CD1c-positive myeloid dendritic cell (primary cell): ENCODE results near the gene PAK1IP1.
"Not testable (repeated sequence)": the region's sequence is repeated elsewhere in the genome, so short reads cannot be mapped to it uniquely, and the experiment has no call there.

ENCODE experiments used
- DNase-seq: peaks from one replicate; pipeline ENCODE4 v3.0.0-alpha.2; 2016; ENCODE audit errors: extremely low spot score

The PAK1IP1 gene

DNA sequence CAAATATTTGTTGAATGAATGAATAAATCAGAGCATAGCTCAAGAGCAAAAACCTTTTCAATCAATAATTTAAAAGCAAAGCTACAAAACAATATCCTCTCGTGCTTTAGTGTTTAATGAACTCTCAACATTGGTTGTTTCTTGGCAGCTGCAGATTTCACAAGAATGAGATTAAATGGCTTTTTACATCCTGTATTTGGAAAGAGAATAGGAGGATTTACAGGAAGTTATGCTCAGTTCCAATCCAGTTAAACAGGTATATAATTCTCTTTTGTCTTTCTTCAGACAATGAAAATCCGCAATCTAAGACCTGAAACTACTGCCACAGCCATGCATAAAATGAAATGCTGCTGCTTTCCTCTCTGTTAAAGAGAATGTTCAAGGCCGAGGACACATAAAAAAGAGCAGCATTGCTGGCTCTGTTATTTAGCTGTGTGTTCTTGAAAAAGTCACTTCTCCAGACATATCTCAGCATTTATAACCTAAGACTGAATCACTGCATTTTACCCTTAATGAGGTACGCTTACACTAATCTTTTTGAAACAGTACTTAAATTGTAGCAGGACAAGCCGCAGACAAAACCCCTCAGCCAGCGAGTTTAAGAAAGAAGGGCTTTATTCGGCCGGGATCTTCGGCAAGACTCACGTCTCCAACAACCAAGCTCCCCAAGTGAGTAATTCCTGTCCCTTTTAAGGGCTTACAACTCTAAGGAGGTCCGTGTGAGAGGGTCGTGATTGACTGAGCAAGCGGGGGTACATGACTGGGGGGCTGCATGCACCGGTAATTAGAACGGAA is 3.9 kb upstream of the PAK1IP1 start:
- no peak for DNase-seq

- DNase-seq, result no peak
Observed at GRCh38 chr6:10692965-10693538, 1.7 kb upstream of the PAK1IP1 start.

GRCh38 chr6:10695086-10695657 is 400 bp downstream of the PAK1IP1 start:
- peak; percentile 3 for DNase-seq

- DNase-seq, result no peak
Observed at GRCh38 chr6:10696655-10697054, 1.9 kb downstream of the PAK1IP1 start.

- no peak for DNase-seq
Observed at GRCh38 chr6:10713962-10714361, 19.2 kb downstream of the PAK1IP1 start.

DNA sequence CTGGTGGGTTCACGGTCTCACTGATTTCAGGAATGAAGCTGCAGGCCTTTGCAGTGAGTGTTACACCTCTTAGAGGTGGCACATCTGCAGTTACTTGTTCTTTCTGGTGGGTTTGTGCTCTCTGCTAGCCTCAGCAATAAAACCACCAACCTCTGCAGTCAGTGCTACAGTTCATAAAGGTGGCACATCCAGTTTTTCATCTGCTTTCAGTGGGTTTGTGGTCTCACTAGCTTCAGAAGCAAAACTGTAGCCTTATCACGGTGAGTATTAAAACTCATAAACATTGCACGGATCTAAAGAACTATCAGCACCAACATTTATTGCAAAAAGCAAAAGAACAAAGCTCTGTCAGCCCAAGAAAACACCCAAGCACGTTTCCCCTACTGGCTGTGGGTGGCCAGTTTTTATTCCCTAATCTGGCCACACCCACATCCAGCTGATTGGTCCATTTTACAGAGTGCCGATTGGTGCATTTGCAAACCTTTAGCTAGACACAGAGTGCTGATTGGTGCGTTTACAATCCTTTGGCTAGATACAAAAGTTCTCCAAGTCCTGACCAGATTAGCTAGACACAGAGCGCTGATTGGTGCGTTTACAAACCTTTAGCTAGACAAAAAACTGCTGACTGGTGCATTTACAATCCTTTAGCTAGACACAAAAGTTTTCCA is 24.7 kb downstream of the PAK1IP1 start:
- peak; percentile 53 for DNase-seq

- DNase-seq, result no peak
Observed at GRCh38 chr6:10719964-10720264, 25.1 kb downstream of the PAK1IP1 start.

GRCh38 chr6:10720265-10720959 is 25.6 kb downstream of the PAK1IP1 start:
- DNase-seq, result peak; percentile 55

DNA sequence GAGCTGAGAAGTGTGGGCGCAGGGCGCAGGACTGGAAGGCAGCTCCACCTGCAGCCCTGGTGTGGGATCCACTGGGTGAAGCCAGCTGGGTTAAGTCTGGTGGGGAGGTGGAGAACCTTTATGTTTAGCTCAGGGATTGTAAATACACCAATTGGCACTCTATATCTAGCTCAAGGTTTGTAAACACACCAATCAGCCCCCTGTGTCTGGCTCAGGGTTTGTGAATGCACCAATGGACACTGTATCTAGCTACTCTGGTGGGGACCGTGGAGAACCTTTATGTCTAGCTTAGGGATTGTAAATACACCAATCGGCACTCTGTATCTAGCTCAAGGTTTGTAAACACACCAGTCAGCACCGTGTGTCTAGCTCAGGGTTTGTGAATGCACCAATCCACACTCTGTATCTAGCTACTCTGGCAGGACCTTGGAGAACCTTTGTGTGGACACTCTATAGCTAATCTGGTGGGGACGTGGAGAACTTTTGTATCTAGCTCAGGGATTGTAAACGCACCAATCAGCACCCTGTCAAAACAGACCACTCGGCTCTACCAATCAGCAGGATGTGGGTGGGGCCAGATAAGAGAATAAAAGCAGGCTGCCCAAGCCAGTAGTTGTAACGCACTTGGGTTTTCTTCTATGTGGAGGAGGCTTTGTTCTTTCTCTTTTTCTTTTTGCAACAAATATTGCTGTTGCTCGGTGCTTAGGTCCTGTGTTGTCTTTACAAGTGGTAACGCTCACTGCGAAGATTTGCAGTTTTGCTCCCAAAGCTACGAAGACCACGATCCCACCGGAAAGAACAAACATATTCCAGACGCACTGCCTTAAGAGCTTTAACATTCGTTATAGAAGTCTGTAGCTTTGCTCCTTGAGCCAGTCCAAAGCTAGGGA is 26.4 kb downstream of the PAK1IP1 start:
- DNase-seq, result not testable (repeated sequence)

GRCh38 chr6:10721850-10722569 is 27.2 kb downstream of the PAK1IP1 start:
- no peak for DNase-seq

- DNase-seq, result no peak
Observed at GRCh38 chr6:10722570-10722819, 27.7 kb downstream of the PAK1IP1 start.

- DNase-seq, result peak; percentile 95
Observed at GRCh38 chr6:10722820-10723566, 28.2 kb downstream of the PAK1IP1 start, which contains the start of gene TMEM14C. TMEM14C (plus strand) TSS chr6:10723070; CDS start chr6:10724614, 1,544 bp downstream.

DNA sequence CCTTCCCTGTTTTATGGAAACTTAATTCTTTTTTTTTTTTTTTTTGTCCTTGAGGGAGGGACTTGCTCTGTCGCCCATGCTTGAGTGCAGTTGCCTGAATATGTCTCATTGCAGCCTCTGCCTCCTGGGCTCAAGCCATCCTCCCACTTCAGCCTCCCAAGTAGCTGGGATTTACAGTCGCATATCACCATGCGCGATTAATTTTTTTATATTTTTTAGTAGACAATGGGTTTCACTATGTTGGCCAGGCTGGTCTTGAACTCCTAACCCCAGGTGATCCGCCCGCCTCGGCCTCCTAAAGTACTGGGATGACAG is 28.8 kb downstream of the PAK1IP1 start:
- DNase-seq, result no peak

DNA sequence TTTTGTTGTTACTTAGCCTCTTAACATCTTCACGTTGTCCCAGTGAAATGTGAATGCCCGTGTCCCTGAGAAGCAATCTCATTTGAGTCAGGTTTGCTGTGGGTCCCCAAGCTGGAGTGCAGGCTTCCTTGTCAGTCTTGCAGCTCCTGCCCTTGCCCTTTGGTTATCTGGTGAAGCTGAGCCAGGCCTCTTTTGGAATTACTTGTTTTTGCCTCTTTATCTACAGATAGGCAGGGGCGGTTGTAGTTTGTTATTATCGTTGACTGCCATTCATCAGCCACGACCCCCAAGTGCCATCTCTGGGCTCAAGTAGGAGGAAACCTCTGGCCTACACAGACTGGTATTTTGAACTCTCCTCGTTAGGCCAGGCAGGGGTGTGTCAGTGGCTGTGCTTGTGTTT is 30.3 kb downstream of the PAK1IP1 start:
- no peak for DNase-seq

DNA sequence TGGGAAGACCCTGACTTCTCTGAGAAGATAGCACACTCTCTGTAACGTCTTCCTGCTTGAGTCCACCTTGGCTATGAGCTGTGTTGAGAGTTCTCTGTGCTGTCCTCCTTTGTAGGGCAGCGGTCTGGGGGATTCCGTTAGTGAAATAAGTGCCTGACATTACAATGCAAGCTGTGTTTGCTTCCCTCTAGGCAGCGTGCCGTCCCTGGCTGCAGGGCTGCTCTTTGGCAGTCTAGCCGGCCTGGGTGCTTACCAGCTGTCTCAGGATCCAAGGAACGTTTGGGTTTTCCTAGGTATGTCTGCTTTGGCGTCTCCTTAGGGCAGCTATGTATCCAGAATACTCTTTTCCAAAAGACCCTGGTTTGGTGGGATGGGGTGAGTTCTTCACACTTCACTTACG is 30.9 kb downstream of the PAK1IP1 start:
- DNase-seq, result no peak

DNA sequence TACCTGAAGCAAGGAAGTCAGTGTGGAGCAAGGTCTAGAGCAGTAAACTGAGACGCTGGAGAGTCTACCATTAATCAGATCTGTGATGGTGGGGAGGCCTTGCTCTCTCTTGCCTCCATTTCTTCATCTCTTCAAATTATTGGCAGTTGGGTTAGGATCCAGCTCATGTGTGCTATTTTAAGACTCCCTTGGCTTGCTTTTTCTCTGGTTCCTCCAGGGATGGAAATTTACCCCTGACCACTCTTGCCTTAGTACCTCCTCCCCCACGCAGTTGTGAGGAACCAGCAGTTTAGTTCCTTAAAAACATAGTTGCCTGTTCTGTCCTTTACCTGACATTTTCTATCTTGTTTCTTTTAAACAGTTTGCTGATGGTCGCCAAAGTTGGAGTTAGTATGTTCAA is 35.5 kb downstream of the PAK1IP1 start:
- peak; percentile 49 for DNase-seq

DNA sequence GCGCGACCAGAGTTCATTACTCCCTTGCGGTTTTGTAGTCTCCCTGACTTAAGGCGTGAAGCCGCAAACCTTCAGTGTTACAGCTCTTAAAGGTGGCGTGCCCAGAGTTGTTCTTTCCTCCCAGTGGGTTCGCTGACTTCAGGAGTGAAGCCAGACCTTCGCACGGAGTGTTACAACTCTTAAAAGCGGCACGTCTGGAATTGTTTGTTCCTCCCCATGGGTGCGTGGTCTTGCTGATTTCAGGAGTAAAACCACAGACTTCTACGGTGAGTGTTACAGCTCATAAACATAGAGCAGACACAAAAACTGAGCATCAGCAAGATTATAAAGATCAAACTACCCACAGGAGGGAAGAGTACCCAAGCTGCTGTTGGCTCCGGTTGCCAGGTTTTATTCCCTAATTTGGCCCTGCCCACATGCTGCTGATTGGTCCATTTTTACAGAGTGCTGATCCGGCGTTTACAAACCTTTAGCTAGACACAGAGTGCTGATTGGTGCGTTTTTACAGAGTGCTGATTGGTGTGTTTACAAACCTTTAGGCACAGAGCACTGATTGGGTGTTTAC is 38.5 kb downstream of the PAK1IP1 start:
- no peak for DNase-seq

DNA sequence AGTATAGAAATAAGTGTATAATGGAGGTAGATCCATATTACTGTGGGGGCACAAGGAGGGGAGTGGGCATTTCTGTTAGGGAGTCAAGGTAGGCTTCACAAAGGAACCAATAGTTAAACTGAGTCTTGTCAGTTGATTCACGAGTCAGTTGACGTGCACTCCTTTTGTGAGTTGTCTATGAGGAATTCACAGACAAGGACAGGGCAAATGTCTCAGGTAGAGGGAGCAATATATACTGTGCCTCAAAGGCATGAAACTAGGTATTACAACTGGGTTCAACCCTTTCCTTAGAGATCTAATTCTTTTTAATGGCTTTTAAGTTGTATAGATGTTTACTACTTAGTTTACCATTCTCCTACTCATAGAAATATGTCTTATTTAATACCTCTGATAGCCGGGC is 39.1 kb downstream of the PAK1IP1 start:
- no peak for DNase-seq

DNA sequence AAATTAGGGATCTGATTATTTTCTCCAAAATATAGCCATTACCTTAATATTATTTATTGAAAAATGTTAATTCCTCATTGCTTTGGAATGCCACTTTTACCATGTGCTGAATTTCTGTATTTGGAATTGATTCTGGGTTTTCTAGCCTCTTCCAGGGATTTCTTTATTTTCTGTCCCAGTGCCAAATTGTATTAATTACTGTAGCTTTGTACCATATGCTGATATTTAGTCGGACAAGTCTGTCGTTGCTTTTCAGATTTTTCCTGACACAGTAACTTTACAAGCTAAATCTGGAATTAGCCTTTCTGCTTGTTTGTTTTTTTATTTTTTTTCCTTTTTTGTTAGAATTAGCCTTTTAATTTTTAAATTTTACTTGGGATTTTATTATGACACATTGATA is 42.0 kb downstream of the PAK1IP1 start:
- DNase-seq, result no peak

GRCh38 chr6:10740061-10740460 is 45.3 kb downstream of the PAK1IP1 start:
- no peak for DNase-seq
